DMS153 treated with DMSO at 0.1 percent for 48 hours (cell line): ENCODE data around the gene SGK1.

Experiments used
- DNase-seq: peaks from one replicate; lab custom pipeline; 2025; ENCODE audit not compliant: unreplicated experiment; lab: John Stamatoyannopoulos, UW

SGK1 gene

GRCh38 chr6:134132494-134133141 lies 185.3 kb downstream of the SGK1 start:
- DNase-seq, result no peak

GRCh38 chr6:134131530-134132139 lies 186.3 kb downstream of the SGK1 start:
- DNase-seq, result no peak

GRCh38 chr6:134128146-134128545 lies 189.8 kb downstream of the SGK1 start:
- DNase-seq, result no peak

- DNase-seq, result peak; percentile 22
Observed at GRCh38 chr6:134123666-134124208, 194.2 kb downstream of the SGK1 start.

GRCh38 chr6:134122775-134123174 lies 195.1 kb downstream of the SGK1 start:
- no peak for DNase-seq

GRCh38 chr6:134119486-134119885 lies 198.4 kb downstream of the SGK1 start:
- no peak for DNase-seq
